SK-N-SH treated with all-trans-retinoic acid at 6 μM for 48 hours (cell line): ENCODE data around the gene TET3.

Experiments used
- ATAC-seq: fragments of 200-7000 bp; cut with Tn5 transposase; 3 replicates; pipeline ENCODE4 v1.9.1; 2020; ENCODE audit warnings: mild to moderate bottlenecking, moderate library complexity
- ARNTL ChIP-seq: fragments of 450-650 bp; formaldehyde crosslinking; IDR thresholded peaks from 2 replicates; pipeline ENCODE4 v1.5.0; 2020; ENCODE audit warnings: low read depth, mild to moderate bottlenecking, moderate library complexity, borderline replicate concordance
- CREB5 ChIP-seq: fragments of 250-450 bp; sonication (Bioruptor Pico); IDR thresholded peaks from 2 replicates; pipeline ENCODE4 v1.5.1; 2020; ENCODE audit warnings: low read depth, mild to moderate bottlenecking, moderate library complexity
- CSDC2 ChIP-seq: fragments of 250-450 bp; sonication (Bioruptor Pico); IDR thresholded peaks from 2 replicates; pipeline ENCODE4 v1.5.0; 2020; ENCODE audit warnings: mild to moderate bottlenecking, moderate library complexity
- CSRNP3 ChIP-seq: fragments of 250-450 bp; sonication (Bioruptor Pico); IDR thresholded peaks from 2 replicates; pipeline ENCODE4 v1.5.1; 2021; ENCODE audit warnings: mild to moderate bottlenecking, moderate library complexity
- ESRRG ChIP-seq: fragments of 250-450 bp; sonication (Bioruptor Pico); IDR thresholded peaks from 2 replicates; pipeline ENCODE4 v1.6.1; 2021; ENCODE audit warnings: mild to moderate bottlenecking
- GLIS3 ChIP-seq: fragments of 250-450 bp; sonication (Bioruptor Pico); IDR thresholded peaks from 2 replicates; pipeline ENCODE4 v1.5.0; 2020; ENCODE audit warnings: mild to moderate bottlenecking, moderate library complexity
- OSR1 ChIP-seq: fragments of 250-450 bp; sonication (Bioruptor Pico); IDR thresholded peaks from 2 replicates; pipeline ENCODE4 v1.8.0; 2022; ENCODE audit warnings: moderate library complexity, mild to moderate bottlenecking, inconsistent platforms
- PATZ1 ChIP-seq: fragments of 250-450 bp; sonication (Bioruptor Pico); IDR thresholded peaks from 2 replicates; pipeline ENCODE4 v1.8.0; 2020; ENCODE audit warnings: mild to moderate bottlenecking, moderate library complexity, borderline replicate concordance
- POU6F1 ChIP-seq: fragments of 250-450 bp; sonication (Bioruptor Pico); IDR thresholded peaks from 2 replicates; pipeline ENCODE4 v1.8.0; 2021; ENCODE audit warnings: low read depth, mild to moderate bottlenecking, moderate library complexity, borderline replicate concordance
- PPARA ChIP-seq: fragments of 250-450 bp; sonication (Bioruptor Pico); IDR thresholded peaks from 2 replicates; pipeline ENCODE4 v1.5.0; 2020; ENCODE audit warnings: mild to moderate bottlenecking, borderline replicate concordance
- RARB ChIP-seq: fragments of 250-450 bp; sonication (Bioruptor Pico); IDR thresholded peaks from 2 replicates; pipeline ENCODE4 v1.8.0; 2021; ENCODE audit warnings: mild to moderate bottlenecking, moderate library complexity
- SNAI2 ChIP-seq: fragments of 250-450 bp; sonication (Bioruptor Pico); IDR thresholded peaks from 2 replicates; pipeline ENCODE4 v1.5.0; 2020; ENCODE audit warnings: mild to moderate bottlenecking, moderate library complexity
- TCF4 ChIP-seq: fragments of 250-450 bp; sonication (Bioruptor Pico); IDR thresholded peaks from 2 replicates; pipeline ENCODE4 v1.8.0; 2021; ENCODE audit warnings: mild to moderate bottlenecking, moderate library complexity, borderline replicate concordance
- TOX ChIP-seq: fragments of 250-450 bp; sonication (Bioruptor Pico); IDR thresholded peaks from 2 replicates; pipeline ENCODE4 v1.8.0; 2021; ENCODE audit warnings: mild to moderate bottlenecking, moderate library complexity, borderline replicate concordance
- TSHZ2 ChIP-seq: fragments of 250-450 bp; sonication (Bioruptor Pico); IDR thresholded peaks from 2 replicates; pipeline ENCODE4 v1.5.0; 2020; ENCODE audit warnings: mild to moderate bottlenecking, moderate library complexity
- ZFP30 ChIP-seq: fragments of 450-650 bp; formaldehyde crosslinking; IDR thresholded peaks from 2 replicates; pipeline ENCODE4 v1.5.0; 2022; ENCODE audit warnings: mild to moderate bottlenecking, moderate library complexity
- ZNF565 ChIP-seq: fragments of 450-650 bp; formaldehyde crosslinking; conservative IDR thresholded peaks from 2 replicates; pipeline ENCODE4 v1.5.0; 2020; ENCODE audit warnings: low read depth, mild to moderate bottlenecking, moderate library complexity
- ZNF8 ChIP-seq: fragments of 450-650 bp; formaldehyde crosslinking; IDR thresholded peaks from 2 replicates; pipeline ENCODE4 v1.5.0; 2020; ENCODE audit warnings: mild to moderate bottlenecking, moderate library complexity

The TET3 gene

GRCh38 chr2:73987109-73987947 is 2.6 kb downstream of the TET3 start:
- peak; percentile 88 for ATAC-seq
- TF ChIP-seq TOX (CRISPR knock-in tag) (no peak), PPARA (no peak), CSDC2 (peak; percentile 53; the same call in 1 of the 2 replicates)

- ATAC-seq = no peak
- TF ChIP-seq POU6F1 (CRISPR knock-in tag) = no peak
- TF ChIP-seq CSDC2 = no peak
- no peak for TF ChIP-seq RARB (CRISPR knock-in tag)
- no peak for TF ChIP-seq CREB5 (CRISPR knock-in tag)
These were observed 3.4 kb downstream of the TET3 start for GRCh38 chr2:73987948-73988700.

- no peak for TF ChIP-seq GLIS3 (CRISPR knock-in tag)
- TF ChIP-seq ESRRG = no peak
- TF ChIP-seq ARNTL (CRISPR knock-in tag) = no peak
- TF ChIP-seq PPARA = no peak
- no peak for TF ChIP-seq PATZ1
- no peak for TF ChIP-seq ZNF8
- no peak for TF ChIP-seq ZFP30 (CRISPR knock-in tag)
- TF ChIP-seq OSR1 = no peak
- TF ChIP-seq TCF4 (CRISPR knock-in tag) = no peak
- TF ChIP-seq CSDC2 = no peak
- TF ChIP-seq SNAI2 (CRISPR knock-in tag) = no peak
- no peak for TF ChIP-seq CREB5 (CRISPR knock-in tag)
- no peak for TF ChIP-seq TSHZ2 (CRISPR knock-in tag)
- no peak for TF ChIP-seq CSRNP3 (CRISPR knock-in tag)
- TF ChIP-seq TOX (CRISPR knock-in tag) = no peak
- no peak for TF ChIP-seq ZNF565
- TF ChIP-seq, all 23 proteins: peak for 0
These were observed 5.3 kb downstream of the TET3 start for GRCh38 chr2:73989972-73990371.

More at GRCh38 chr2:73989972-73990371, 5.3 kb downstream of the TET3 start:
- no peak for ATAC-seq
